HuH-7.5 (cell line): ENCODE data around the gene ZNF205.
"Not testable (repeated sequence)": the region's sequence is repeated elsewhere in the genome, so short reads cannot be mapped to it uniquely, and the experiment has no call there.

Source experiments
- DNase-seq: peaks from one replicate; pipeline ENCODE4 v3.0.0; 2011; ENCODE audit warnings: low spot score

ZNF205 gene

DNA sequence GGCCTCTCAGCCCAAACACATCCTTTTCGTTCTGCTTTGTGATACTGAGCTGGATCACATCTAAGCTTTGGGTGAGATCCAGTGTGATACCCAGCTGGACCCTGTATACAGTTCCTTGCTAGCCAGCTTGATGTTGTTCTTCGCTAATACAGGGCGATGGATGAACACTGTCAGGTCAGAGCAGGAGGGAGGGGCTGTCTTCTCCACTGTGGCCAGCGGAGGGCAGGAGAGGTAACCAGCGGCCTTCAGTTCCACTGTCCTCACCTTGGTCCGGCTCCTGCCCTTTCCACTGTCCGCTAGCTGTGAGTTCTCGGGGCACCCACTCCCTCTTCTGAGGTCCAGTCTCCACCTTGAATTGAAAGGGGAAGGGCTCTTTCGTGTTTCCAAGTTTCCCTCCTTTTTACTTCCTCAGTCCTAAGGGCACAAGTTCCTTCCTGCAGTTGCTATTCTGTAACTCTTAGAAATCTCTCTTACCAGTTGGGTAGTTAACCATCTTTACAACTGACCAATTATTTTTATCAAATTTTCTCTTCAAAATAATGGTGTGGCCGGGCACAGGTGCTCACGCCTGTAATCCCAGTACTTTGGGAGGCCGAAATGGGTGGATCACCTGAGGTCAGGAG is 19.5 kb downstream of the ZNF205 start:
- DNase-seq = no peak

DNA sequence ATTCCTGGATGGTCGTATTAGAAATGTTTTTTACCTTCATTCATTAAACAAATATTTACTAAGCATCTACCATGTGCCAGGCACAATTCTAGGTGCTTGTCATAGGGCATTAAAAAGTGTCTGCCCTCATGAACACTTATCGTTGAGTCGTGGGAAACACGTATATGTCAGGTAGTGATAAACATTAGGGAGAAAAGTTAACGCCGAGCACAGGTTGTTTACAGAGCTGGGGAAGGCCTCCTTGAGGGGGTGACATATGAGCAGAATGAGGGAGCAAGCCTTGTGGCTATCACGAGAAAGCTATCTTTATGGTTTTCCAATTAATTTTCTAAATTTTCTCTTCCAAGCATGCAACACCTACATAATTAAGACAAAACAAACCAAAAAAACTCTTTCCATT is 21.5 kb downstream of the ZNF205 start:
- DNase-seq = no peak

DNA sequence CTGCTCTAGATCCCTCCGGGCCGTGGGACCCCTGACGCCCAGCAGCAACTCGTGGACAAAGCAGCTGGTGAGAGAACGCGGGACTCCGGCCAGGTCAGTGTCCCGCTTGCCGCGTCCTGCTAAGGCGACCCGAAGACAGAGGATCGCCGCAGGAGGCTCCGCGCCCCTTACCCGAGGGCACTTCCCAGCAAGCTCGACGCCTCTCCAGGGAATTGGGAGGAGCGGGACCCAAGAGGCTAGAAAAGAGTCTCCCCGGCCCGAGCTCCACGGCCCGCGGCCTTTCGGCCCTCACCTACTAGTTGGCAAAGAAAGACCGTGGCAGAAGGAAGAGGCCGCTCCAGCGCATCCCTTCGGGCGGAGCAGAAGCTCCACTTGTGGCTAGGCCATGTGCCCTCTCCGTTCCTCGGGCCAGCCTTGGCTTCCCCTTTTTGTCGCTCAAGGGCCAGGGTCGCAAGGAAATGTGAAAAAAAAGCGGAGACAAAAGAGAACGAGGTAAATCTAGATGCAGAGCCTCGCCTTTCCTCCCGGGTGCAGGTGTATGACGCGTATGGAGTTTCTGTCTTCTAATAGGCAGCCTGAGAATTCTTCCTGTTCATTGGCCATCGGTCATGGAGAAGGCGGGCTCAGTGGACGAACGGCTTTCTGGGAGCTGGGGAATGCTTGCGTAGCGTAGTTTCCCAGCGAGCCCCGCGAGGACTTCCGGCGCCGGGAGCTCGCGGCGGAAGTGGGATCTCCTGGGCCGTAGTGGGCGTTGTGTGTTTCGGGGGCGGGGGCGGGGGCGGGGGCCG is 22.1 kb downstream of the ZNF205 start, which contains the start of gene ZNF213:
ZNF213 (plus strand) TSS at position 692 of the 788 bp plus-strand sequence. CDS start 2,252 bp downstream, outside the sequence.
- DNase-seq = peak; percentile 92

DNA sequence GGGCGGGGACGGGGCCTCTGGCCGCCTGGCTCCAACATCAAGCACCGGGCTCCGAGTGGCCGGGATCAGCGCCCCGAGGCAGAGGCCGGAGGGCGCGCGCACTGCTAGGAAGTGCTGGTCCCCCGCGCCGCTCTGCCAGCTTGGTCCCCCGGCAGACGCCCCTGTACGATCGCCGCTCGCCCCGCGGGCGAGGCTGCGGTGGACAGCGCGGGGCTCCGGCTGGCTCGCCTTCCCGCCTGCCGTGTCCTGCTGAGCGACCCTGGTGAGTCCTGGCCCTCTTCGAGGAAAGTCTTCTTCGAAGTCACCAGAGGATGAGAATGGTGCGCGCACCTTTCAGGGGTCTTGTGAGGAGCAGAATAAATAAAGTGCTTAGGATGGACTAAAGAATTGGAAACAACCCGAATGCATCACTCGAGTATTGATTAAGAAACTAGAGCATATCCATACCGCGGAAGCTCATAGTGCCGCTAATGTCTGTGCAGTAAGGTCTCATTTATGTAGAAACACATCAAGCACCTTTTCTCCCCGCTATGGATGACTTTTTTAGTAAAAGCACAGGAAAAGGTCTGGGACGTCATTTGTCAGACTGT is 22.8 kb downstream of the ZNF205 start:
- DNase-seq = no peak

DNA sequence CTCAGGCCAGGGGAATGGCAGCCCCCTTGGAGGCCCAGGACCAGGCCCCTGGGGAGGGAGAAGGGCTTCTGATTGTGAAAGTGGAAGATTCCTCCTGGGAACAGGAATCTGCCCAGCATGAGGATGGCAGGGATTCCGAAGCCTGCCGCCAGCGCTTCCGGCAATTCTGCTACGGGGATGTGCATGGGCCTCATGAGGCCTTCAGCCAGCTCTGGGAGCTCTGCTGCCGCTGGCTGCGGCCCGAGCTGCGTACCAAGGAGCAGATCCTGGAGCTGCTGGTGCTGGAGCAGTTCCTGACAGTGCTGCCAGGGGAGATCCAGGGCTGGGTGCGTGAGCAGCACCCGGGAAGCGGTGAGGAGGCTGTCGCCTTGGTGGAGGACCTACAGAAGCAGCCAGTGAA is 24.9 kb downstream of the ZNF205 start:
- DNase-seq = no peak

DNA sequence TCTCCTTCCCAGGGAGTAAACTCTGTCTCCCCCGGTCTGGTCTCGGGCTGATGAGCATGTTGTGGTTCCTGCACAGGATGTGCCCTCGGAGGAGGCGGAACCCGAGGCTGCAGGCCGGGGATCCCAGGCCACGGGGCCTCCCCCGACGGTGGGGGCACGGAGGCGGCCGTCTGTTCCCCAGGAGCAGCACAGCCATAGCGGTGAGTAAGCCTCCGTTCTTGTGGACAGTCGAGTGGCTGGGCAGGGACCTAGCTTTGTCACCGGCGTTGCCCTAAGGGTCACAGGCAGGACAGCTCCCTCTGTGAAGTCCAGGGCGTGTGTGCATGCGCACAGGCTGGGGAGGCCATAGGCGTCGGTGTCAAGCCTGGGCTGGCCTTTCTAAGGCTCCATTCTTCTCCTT is 26.0 kb downstream of the ZNF205 start:
- no peak for DNase-seq

DNA sequence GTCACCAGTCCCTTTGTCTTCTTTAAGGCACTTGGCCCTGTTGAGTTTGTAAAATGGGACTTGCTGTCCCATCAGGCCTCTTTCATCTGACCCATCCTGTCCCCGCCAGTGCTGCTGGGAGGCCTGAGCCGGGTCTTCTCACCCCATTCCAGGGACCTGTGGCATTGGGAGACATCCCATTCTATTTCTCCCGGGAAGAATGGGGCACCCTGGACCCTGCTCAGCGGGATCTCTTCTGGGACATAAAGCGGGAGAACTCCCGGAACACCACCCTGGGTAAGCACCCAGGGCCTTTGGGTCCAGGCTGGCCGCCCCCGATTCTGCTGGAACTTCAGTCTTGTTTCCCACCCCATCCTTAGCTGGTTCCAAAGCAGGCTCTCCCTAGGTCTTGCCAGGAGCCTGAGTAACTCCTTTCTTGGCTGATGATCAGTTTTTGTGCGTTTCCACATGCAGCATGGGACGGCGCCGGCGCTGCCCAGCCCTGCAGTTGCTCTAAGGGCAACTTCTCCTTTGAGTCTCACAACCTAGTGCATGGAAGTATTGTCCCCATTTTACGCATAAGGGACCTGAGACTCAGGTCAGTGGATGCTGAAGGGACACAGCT is 26.5 kb downstream of the ZNF205 start:
- no peak for DNase-seq

DNA sequence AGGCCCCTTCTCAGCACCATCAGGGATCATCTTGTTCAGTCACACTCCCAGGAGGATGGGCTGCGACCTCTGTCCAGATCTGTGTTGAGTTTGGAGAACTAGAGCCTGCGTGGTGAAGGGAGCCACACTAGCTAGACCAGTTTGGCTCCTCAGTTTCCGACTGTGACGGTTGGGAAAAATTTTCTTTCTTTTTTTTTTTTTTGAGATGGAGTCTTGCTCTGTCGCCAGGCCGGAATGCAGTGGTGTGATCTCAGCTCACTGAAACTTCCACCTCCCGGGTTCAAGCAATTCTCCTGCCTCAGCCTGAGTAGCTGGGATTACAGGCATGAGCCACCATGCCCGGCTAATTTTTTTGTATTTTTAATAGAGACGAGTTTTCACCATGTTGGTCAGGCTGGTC is 27.2 kb downstream of the ZNF205 start:
- not testable (repeated sequence) for DNase-seq

DNA sequence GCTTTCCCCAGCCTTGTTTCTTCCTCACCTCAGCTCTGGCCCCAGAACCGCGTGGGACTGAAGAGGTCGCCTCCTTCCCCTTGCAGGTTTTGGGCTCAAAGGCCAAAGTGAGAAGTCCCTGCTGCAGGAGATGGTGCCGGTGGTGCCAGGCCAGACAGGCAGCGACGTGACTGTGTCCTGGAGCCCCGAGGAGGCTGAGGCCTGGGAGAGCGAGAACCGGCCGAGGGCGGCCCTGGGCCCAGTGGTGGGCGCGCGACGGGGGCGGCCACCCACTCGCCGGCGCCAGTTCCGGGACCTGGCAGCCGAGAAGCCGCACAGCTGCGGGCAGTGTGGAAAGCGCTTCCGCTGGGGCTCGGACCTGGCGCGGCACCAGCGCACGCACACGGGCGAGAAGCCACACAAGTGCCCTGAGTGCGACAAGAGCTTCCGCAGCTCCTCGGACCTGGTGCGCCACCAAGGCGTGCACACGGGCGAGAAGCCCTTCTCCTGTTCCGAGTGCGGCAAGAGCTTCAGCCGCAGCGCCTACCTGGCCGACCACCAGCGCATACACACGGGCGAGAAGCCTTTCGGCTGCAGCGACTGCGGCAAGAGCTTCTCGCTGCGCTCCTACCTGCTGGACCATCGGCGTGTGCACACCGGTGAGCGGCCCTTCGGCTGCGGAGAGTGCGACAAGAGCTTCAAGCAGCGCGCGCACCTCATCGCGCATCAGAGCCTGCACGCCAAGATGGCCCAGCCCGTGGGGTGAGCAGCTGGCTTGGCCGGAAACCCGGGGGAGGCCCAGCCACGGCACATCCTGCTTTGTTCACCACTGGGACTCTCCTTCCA is 28.4 kb downstream of the ZNF205 start:
- DNase-seq = no peak

DNA sequence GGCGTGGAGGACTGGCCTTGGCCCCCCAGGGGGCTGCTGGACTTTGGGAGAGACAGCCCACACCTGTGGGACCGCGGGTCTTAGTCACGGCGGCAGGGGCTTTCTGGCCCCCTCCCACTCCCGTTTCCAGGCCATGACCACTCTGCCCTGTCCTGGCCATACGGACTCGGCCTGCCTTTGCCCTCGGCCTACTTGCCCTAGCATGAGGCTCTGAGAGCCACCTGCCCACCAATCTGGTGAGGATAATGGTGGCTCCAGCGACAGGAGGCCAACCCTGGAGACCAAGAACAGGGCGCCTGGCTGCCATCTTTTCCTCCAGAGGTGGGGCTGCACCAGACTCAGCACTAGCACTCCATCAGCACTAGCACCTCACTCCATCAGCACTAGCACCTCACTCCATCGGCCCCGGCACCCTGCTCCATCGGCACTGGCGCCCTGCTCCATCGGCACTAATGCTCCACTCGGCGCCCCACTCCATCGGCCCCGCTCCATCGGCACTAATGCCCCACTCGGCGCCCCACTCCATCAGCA is 29.5 kb downstream of the ZNF205 start:
- no peak for DNase-seq

DNA sequence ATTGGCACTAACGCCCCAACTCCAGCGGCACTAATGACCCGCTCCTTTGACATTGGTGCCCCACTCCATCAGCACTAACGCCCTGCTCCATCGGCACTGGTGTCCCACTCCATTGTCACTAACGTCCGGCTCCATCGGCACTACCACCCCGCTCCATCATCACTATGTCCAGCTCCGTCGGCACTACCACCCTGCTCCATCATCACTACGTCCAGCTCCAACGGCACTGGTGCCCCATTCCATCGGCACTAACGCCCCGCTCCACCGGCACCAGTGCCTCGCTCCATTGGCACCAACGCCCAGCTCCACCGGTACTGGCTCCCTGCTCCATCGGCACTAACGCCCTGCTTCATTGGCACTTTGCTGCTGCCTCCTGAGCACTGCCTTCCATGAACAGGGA is 29.9 kb downstream of the ZNF205 start:
- no peak for DNase-seq

DNA sequence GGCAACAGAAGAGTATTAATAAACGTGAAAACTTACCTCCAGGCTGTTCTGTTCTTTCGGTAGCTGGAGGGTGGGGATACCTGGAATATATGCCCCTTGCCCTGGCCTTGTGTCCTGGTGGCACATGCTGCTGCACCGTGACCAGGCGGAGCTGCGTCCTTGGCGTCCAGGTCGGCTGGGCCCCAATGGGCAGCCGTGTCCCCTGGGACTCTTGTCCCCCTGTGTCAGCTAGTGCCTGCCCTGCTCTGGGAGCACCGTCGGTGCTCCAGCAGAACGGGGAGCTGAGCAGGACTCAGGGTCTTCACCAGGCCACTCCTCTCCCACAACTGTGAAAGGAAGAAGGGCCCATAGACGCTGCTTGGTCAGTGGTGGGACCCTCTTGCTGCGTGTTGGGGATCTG is 30.4 kb downstream of the ZNF205 start:
- no peak for DNase-seq

DNA sequence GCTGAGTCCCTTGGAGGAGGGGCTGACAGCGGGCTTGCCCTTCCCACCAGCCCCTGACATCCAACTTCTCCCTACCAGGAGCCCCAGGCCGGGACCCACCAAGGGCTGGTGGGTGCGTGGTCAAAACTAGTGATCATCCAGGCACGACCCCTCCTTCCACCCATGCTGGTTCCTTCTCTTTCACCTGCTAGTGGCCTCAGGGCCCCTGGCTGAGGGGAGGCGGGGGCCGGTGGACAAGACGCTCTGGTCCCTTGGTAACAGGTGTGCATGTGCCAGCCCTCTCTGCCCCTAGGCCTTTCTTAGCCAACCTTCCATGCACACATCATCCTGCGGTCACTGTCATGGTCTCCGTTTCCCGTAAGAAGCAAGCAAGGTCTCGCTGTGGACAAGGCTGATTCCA is 30.8 kb downstream of the ZNF205 start:
- DNase-seq = no peak

DNA sequence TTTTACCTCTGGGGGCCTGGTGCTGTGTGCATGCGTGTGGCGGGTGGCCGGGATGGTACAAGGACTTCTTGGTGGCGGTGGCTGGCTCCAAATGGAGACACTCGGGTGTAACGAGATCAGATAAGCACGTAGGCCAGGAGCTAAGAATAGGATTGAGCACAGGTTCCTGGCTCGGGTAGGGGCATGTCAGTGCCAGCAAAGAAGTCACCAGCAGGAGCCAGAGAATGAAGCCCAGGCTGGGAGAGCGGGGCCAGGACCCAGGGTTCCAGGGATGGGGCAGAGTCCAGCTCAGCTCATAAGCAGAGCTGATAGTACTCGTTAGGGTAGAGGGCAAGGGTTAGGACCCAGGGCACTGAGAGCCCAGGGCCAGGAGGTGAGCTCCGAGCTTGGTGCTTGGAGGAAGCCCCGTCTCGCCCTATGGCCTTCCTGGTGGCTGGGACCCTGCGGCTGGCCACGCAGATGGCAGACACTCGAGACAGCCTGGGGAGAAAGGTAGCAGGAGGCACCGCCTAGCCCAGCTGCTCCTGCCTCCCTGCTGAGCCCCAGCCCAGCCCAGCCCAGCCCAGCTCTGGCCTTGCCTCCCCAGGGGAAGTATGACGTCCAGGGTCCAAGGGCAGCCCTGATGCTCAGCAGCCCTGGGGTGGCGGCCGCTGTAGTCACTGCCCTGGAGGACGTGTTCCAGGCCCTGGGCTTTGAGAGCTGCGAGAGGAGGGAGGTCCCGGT is 31.4 kb downstream of the ZNF205 start:
- peak; percentile 43 for DNase-seq

DNA sequence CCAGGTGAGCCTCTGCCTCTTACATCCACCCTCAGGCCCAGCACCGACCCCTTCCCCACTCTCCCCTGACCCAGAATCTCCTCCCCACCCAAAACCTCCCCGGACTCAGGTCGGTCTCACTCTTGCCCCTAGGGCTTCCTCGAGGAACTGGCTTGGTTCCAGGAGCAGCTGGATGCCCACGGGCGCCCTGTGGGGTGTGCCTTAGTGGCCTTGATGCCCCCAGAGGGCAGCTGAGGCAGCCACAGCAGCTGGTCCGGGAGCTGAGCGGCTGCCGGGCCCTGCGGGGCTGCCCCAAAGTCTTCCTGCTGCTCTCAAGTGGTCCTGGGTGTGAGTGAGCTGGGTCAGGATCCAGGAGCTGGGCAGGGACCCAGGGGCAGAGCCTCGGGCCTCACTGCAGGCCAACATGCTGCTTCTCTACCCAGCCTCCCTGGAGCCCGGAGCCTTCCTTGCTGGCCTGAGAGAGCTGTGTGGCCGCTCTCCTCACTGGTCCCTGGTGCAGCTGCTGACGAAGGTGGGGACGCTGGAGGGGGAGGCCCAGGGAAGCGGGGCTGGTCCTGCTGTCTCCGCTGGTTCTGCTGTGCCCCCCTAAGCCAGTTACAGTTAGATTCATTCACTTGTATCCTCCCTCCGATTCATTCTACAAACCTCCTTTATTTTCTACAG is 32.1 kb downstream of the ZNF205 start:
- DNase-seq = no peak

DNA sequence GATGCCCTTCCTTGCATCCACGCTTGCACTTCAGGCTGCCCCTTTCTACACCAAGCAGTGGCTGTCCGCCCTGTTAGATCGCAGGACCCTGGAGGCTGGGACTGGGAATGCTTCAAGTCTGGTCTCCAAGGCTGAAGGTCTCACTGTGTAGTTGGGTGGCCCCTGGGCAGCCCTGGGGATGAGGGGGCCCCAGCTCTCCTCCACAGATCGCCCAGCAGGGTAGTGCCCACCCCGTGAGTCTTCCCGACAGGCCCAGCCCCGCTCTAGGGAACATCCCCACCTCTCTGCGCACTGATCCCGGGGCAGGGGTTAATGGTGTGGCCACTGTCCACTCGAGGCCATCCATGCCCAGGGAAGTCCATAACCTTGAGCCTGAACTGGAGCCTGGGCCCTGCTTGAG is 32.8 kb downstream of the ZNF205 start:
- no peak for DNase-seq

DNA sequence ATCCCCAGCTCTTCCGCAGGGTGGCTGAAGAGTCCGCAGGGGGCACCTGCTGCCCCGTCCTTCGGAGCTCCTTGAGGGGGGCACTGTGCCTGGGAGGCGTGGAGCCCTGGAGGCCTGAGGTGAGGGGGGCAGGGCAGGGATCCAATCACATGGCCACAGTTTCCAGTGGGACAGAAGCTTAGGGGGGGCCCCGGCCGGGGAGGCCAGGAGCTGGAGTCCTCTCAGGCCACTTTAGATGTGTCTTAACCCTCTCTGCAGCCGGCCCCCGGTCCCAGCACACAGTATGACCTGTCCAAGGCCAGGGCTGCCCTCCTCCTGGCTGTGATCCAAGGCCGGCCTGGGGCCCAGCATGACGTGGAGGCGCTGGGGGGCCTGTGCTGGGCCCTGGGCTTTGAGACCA is 33.3 kb downstream of the ZNF205 start:
- DNase-seq = no peak

DNA sequence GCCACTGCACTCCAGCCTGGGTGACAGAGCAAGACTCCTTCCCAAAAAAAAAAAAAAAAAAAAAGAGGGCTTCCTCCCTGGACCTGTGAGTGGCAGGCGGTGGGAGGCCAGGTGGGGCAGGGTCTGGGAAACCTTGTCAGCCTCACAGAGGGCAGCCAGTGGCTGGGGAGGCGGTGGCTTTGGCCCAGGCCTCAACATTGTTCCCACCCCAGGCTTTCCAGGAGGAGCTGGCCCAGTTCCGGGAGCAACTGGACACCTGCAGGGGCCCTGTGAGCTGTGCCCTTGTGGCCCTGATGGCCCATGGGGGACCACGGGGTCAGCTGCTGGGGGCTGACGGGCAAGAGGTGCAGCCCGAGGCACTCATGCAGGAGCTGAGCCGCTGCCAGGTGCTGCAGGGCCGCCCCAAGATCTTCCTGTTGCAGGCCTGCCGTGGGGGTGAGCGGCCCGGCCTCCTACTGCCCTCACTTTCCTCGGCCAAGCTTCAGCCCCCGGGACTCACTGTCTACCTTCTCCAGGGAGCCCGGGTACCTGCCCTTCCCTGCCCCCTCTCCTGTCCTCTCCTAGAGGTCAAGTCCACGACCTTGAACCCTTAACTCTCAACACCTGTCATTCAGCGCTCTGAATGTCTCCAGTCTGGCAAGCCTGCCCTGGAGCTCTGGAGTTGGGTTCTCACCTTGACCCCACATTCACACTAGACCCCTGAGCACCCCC is 34.8 kb downstream of the ZNF205 start:
- no peak for DNase-seq

DNA sequence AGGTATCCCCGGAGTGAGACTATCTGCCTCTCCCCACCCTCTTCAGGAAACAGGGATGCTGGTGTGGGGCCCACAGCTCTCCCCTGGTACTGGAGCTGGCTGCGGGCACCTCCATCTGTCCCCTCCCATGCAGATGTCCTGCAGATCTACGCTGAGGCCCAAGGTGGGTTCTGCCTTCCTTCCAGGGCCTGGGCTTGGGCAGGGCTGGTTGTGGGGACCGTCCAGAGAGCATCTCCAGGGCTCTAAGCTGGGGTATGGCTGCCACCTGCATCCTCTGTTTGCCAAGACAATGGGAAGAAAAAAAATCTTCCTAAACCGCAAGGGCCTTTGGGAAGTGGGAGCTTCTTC is 35.3 kb downstream of the ZNF205 start:
- DNase-seq = no peak
